GM19035 (cell line): ENCODE data around the gene FGF3.
"Not testable (repeated sequence)": the region's sequence is repeated elsewhere in the genome, so short reads cannot be mapped to it uniquely, and the experiment has no call there.

Experiments
- ATAC-seq: cut with Tn5 transposase; IDR thresholded peaks from one replicate; pipeline ENCODE4 v1.9.1; 2021; ENCODE audit not compliant: unreplicated experiment

Gene FGF3

GRCh38 chr11:69773626-69774353 lies 45.4 kb downstream of the FGF3 start:
- no peak for ATAC-seq

DNA sequence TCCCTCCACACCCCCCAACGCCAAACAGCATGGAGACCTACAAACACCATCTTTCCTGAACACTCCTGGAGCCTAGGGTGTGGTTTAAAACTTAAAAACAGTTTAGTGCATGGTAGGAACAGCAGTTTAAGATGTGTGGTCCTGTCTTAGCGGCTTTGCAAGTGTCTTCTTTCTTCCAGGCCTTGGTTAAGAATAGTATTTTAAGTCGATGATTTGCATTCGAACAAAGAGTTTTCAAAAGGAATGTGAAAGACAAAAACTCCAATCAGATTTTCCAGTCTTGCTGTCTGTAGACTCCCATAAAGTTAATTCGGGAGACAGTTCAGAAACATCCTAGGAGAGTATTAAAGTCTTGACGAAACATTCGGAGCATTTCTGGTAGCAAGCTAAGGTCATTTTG lies 47.8 kb downstream of the FGF3 start:
- ATAC-seq: no peak

GRCh38 chr11:69770540-69770939 lies 48.7 kb downstream of the FGF3 start:
- ATAC-seq: no peak

DNA sequence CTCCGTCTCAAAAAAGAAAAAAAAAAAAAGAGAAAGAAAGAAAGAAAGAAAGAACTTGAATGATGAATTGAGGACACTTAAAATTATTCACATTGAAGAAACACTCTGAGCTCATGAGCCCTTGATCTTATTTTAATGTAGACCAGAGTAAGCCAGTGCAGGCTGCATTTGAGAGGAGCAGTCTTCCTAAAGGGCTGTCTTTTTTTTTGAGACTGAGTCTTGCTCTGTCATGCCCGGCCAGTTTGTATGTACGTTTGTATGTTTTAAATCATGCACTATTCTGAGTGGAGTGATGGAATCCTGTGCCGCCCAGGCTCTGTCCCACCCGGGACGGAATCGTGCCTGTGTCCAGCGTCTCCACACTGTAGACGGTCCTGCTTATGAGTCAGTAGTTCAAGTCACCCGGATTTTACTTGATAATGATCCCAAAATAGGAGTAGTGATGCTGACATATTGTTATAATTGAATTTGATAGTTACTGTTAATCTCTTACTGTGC lies 53.7 kb downstream of the FGF3 start:
- ATAC-seq: no peak

DNA sequence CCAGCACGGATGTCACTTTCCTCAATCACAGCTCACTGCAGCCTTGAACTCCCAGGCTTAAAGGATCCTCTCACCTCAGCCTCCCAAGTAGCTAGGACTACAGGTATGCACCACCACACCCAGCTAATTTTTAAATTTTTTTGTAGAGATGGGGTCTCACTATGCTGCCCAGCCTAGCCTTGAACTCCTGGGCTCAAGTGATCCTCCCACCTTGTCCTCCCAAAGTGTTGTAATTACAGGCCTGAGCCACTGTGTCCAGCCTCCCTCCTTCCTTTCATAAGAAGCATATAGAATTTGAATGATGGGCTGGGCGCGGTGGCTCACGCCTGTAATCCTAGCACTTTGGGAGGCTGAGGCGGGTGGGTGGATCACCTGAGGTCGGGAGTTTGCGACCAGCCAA lies 54.3 kb downstream of the FGF3 start:
- ATAC-seq: not testable (repeated sequence)

GRCh38 chr11:69760319-69760718 lies 58.9 kb downstream of the FGF3 start:
- ATAC-seq: no peak
